ENCODE measurements around the gene PRRT3. TPM values are rescaled to one million over a fixed set of nuclear protein-coding genes. Genes with fewer than 3 reads are reported as not detected.

PRRT3 gene
- polyA plus RNA-seq (2013): 3.8 TPM

GRCh38 chr3:9951962-9952805, at the start of gene PRRT3:
PRRT3 (minus strand) TSS chr3:9952408; CDS start chr3:9950115, 2,293 bp downstream.
- 0% methylated on average over 35 of the region's 52 CpGs for WGBS (ENCODE audit: insufficient coverage)
- Histone ChIP-seq H3K4me3 (ENCODE audit: control insufficient read depth in 1 of 7, extremely low read depth in 1 of 7, insufficient read depth in 4 of 7, low read depth in 2 of 7, low read length in 6 of 7) (peak within 1 kb of the TSS; percentile 58 to 92 (median 80)), H3K27ac (ENCODE audit: insufficient read depth in 1 of 2, low read depth in 1 of 2, low read length in 2 of 2, poor library complexity in 1 of 2, severe bottlenecking in 2 of 2) (peak within 1 kb of the TSS in 1 of 2 experiments; percentile 51), H3K27me3 (replicated peaks in 2 of 5; ENCODE audit: control insufficient read depth in 4 of 5, insufficient read depth in 5 of 5, low read length in 4 of 5) (no peaks in the 10 kb centered on the region), H3K9me3 (ENCODE audit: control extremely low read depth in 1 of 5, control insufficient read depth in 4 of 5, insufficient read depth in 2 of 5, low read depth in 1 of 5, low read length in 4 of 5) (no peaks in the 10 kb centered on the region), H3K36me3 (ENCODE audit: control insufficient read depth in 4 of 4, insufficient read depth in 4 of 4, low read length in 3 of 4) (peaks cover 0 to 18% (median 11%) of the 10 kb centered on the region in 4 experiments), H3K4me1 (ENCODE audit: control extremely low read depth in 1 of 4, control insufficient read depth in 4 of 4, insufficient read depth in 4 of 4, low read length in 3 of 4) (peaks cover 4 to 24% (median 21%) of the 10 kb centered on the region in 4 experiments)
- ChIA-PET CTCF (interaction anchor here (1.2 to 2.3 kb wide), 2 partner anchors 10 to 19 kb away, joined by 3 to 12 read pairs; partner anchors contain the start of gene CRELD1), POLR2A (interaction anchor here (0.6 to 1.5 kb wide), 3 partner anchors 19 to 111 kb away, joined by 3 to 5 read pairs (median 3); partner anchors contain the start of gene CRELD1)
- peak; percentile 43 to 80 (median 71) for DNase-seq

GRCh38 chr3:10000686-10001085, 48.5 kb upstream of the PRRT3 start:
- Histone ChIP-seq H3K4me1 (ENCODE audit: control extremely low read depth in 1 of 4, control insufficient read depth in 4 of 4, insufficient read depth in 4 of 4, low read length in 3 of 4) (no peaks in the 10 kb centered on the region), H3K4me3 (ENCODE audit: control insufficient read depth in 1 of 7, extremely low read depth in 1 of 7, insufficient read depth in 4 of 7, low read depth in 2 of 7, low read length in 6 of 7) (no peak overlapping the region), H3K36me3 (ENCODE audit: control insufficient read depth in 4 of 4, insufficient read depth in 4 of 4, low read length in 3 of 4) (peaks cover 5 to 54% (median 14%) of the 10 kb centered on the region in 4 experiments), H3K27ac (ENCODE audit: insufficient read depth in 1 of 2, low read depth in 1 of 2, low read length in 2 of 2, poor library complexity in 1 of 2, severe bottlenecking in 2 of 2) (no peak overlapping the region), H3K9me3 (ENCODE audit: control extremely low read depth in 1 of 5, control insufficient read depth in 4 of 5, insufficient read depth in 2 of 5, low read depth in 1 of 5, low read length in 4 of 5) (no peaks in the 10 kb centered on the region), H3K27me3 (replicated peaks in 2 of 5; ENCODE audit: control insufficient read depth in 4 of 5, insufficient read depth in 5 of 5, low read length in 4 of 5) (no peaks in the 10 kb centered on the region)
- POLR2A ChIA-PET: interaction anchor here (0.5 kb wide), 1 partner anchor 105 kb away, joined by 5 read pairs; no protein-coding TSS in a partner anchor
- no peak for DNase-seq
- CTCF ChIA-PET: interaction anchor here (0.8 to 1.0 kb wide), 2 partner anchors 17 to 36 kb away, joined by 3 read pairs; no protein-coding TSS in a partner anchor
- WGBS (ENCODE audit: insufficient coverage): 100% methylated on average over 1 of the region's 7 CpGs

- Histone ChIP-seq H3K4me1 (ENCODE audit: control extremely low read depth in 1 of 4, control insufficient read depth in 4 of 4, insufficient read depth in 4 of 4, low read length in 3 of 4) (no peaks in the 10 kb centered on the region), H3K9me3 (ENCODE audit: control extremely low read depth in 1 of 5, control insufficient read depth in 4 of 5, insufficient read depth in 2 of 5, low read depth in 1 of 5, low read length in 4 of 5) (no peaks in the 10 kb centered on the region), H3K4me3 (ENCODE audit: control insufficient read depth in 1 of 7, extremely low read depth in 1 of 7, insufficient read depth in 4 of 7, low read depth in 2 of 7, low read length in 6 of 7) (no peak overlapping the region), H3K27me3 (replicated peaks in 2 of 5; ENCODE audit: control insufficient read depth in 4 of 5, insufficient read depth in 5 of 5, low read length in 4 of 5) (no peaks in the 10 kb centered on the region), H3K27ac (ENCODE audit: insufficient read depth in 1 of 2, low read depth in 1 of 2, low read length in 2 of 2, poor library complexity in 1 of 2, severe bottlenecking in 2 of 2) (no peak overlapping the region), H3K36me3 (ENCODE audit: control insufficient read depth in 4 of 4, insufficient read depth in 4 of 4, low read length in 3 of 4) (peaks cover 0 to 30% (median 4%) of the 10 kb centered on the region in 4 experiments)
- DNase-seq: no peak
- CTCF ChIA-PET: interaction anchor here (0.6 to 1.2 kb wide), 5 partner anchors 10 to 121 kb away, joined by 3 to 4 read pairs (median 3); no protein-coding TSS in a partner anchor
- 98% methylated on average over 9 of the region's 10 CpGs for WGBS (ENCODE audit: insufficient coverage)
- POLR2A ChIA-PET: no interaction called here
Measured at GRCh38 chr3:9994086-9994844, 42.1 kb upstream of the PRRT3 start.

- CTCF ChIA-PET: interaction anchor here (1.0 to 1.2 kb wide), 2 partner anchors 25 to 55 kb away, joined by 3 to 4 read pairs; no protein-coding TSS in a partner anchor
- 0% methylated on average over 16 of the region's 17 CpGs for WGBS (ENCODE audit: insufficient coverage)
- Histone ChIP-seq H3K27ac (ENCODE audit: insufficient read depth in 1 of 2, low read depth in 1 of 2, low read length in 2 of 2, poor library complexity in 1 of 2, severe bottlenecking in 2 of 2) (peak overlapping the region; percentile 82 to 90), H3K27me3 (replicated peaks in 2 of 5; ENCODE audit: control insufficient read depth in 4 of 5, insufficient read depth in 5 of 5, low read length in 4 of 5) (no peaks in the 10 kb centered on the region), H3K36me3 (ENCODE audit: control insufficient read depth in 4 of 4, insufficient read depth in 4 of 4, low read length in 3 of 4) (peaks cover 0 to 10% (median 3%) of the 10 kb centered on the region in 4 experiments), H3K9me3 (ENCODE audit: control extremely low read depth in 1 of 5, control insufficient read depth in 4 of 5, insufficient read depth in 2 of 5, low read depth in 1 of 5, low read length in 4 of 5) (no peaks in the 10 kb centered on the region), H3K4me3 (ENCODE audit: control insufficient read depth in 1 of 7, extremely low read depth in 1 of 7, insufficient read depth in 4 of 7, low read depth in 2 of 7, low read length in 6 of 7) (peak overlapping the region; percentile 87 to 99 (median 95)), H3K4me1 (ENCODE audit: control extremely low read depth in 1 of 4, control insufficient read depth in 4 of 4, insufficient read depth in 4 of 4, low read length in 3 of 4) (peaks cover 10 to 27% (median 23%) of the 10 kb centered on the region in 4 experiments)
- POLR2A ChIA-PET: interaction anchor here (1.3 to 2.2 kb wide), 2 partner anchors 53 kb away, joined by 3 to 8 read pairs; partner anchors contain the start of gene CRELD1
- no peak for DNase-seq
Measured at GRCh38 chr3:9986230-9986725, 34.1 kb upstream of the PRRT3 start.

GRCh38 chr3:9980251-9980650, 28.0 kb upstream of the PRRT3 start:
- ChIA-PET CTCF (interaction anchor here (0.6 to 1.6 kb wide), 4 partner anchors 9 to 289 kb away, joined by 3 to 5 read pairs (median 4); no protein-coding TSS in a partner anchor), POLR2A (no interaction called here)
- Histone ChIP-seq H3K9me3 (ENCODE audit: control extremely low read depth in 1 of 5, control insufficient read depth in 4 of 5, insufficient read depth in 2 of 5, low read depth in 1 of 5, low read length in 4 of 5) (no peaks in the 10 kb centered on the region), H3K27ac (ENCODE audit: insufficient read depth in 1 of 2, low read depth in 1 of 2, low read length in 2 of 2, poor library complexity in 1 of 2, severe bottlenecking in 2 of 2) (peak overlapping the region in 1 of 2 experiments; percentile 25), H3K36me3 (ENCODE audit: control insufficient read depth in 4 of 4, insufficient read depth in 4 of 4, low read length in 3 of 4) (peaks cover 2 to 15% (median 6%) of the 10 kb centered on the region in 4 experiments), H3K4me1 (ENCODE audit: control extremely low read depth in 1 of 4, control insufficient read depth in 4 of 4, insufficient read depth in 4 of 4, low read length in 3 of 4) (peaks cover 0 to 26% (median 13%) of the 10 kb centered on the region in 4 experiments), H3K4me3 (ENCODE audit: control insufficient read depth in 1 of 7, extremely low read depth in 1 of 7, insufficient read depth in 4 of 7, low read depth in 2 of 7, low read length in 6 of 7) (no peak overlapping the region), H3K27me3 (replicated peaks in 2 of 5; ENCODE audit: control insufficient read depth in 4 of 5, insufficient read depth in 5 of 5, low read length in 4 of 5) (no peaks in the 10 kb centered on the region)
- WGBS (ENCODE audit: insufficient coverage): 100% methylated on average over 2 of the region's 2 CpGs
- DNase-seq: no peak

GRCh38 chr3:9978710-9979305, 26.6 kb upstream of the PRRT3 start:
- H3K4me3 ChIP-seq (ENCODE audit: control insufficient read depth in 1 of 7, extremely low read depth in 1 of 7, insufficient read depth in 4 of 7, low read depth in 2 of 7, low read length in 6 of 7): no peak overlapping the region
- POLR2A ChIA-PET: no interaction called here
- peak in 2 of 3 donors; percentile 28 to 54 for DNase-seq
- H3K36me3 ChIP-seq (ENCODE audit: control insufficient read depth in 4 of 4, insufficient read depth in 4 of 4, low read length in 3 of 4): peaks cover 3 to 18% (median 10%) of the 10 kb centered on the region in 4 experiments
- 93% methylated on average over 6 of the region's 8 CpGs for whole genome bisulfite sequencing (ENCODE audit: insufficient coverage)
- H3K27me3 ChIP-seq (replicated peaks in 2 of 5; ENCODE audit: control insufficient read depth in 4 of 5, insufficient read depth in 5 of 5, low read length in 4 of 5): no peaks in the 10 kb centered on the region
- peak overlapping the region; percentile 95 to 98 for H3K27ac ChIP-seq (ENCODE audit: insufficient read depth in 1 of 2, low read depth in 1 of 2, low read length in 2 of 2, poor library complexity in 1 of 2, severe bottlenecking in 2 of 2)
- CTCF ChIA-PET: interaction anchor here (0.8 to 1.6 kb wide), 4 partner anchors 9 to 46 kb away, joined by 3 to 5 read pairs (median 4); no protein-coding TSS in a partner anchor
- H3K9me3 ChIP-seq (ENCODE audit: control extremely low read depth in 1 of 5, control insufficient read depth in 4 of 5, insufficient read depth in 2 of 5, low read depth in 1 of 5, low read length in 4 of 5): no peaks in the 10 kb centered on the region
- peaks cover 0 to 22% (median 12%) of the 10 kb centered on the region in 4 experiments for H3K4me1 ChIP-seq (ENCODE audit: control extremely low read depth in 1 of 4, control insufficient read depth in 4 of 4, insufficient read depth in 4 of 4, low read length in 3 of 4)

Measured in common myeloid progenitor, CD34-positive (primary cell).